Transverse colon (tissue), 3 donors: Measurements from ENCODE around the gene CCNL2.

Source experiments
- POLR2A ChIP-seq: fragments of 450-650 bp; IDR thresholded peaks from one replicate; pipeline ENCODE4 v1.6.1; 2016; ENCODE audit warnings: antibody characterized with exemption, mild to moderate bottlenecking, moderate library complexity
- TF ChIP-seq, protein P1 (sequence below), 5 experiments: fragments of 200-600 bp in 3 of 5; fragments of 450-650 bp in 2 of 5; sonication (generic) in 3 of 5; IDR thresholded peaks; 1 replicate in 2 of 5; 2 replicates in 3 of 5; pipeline ENCODE4 v1.5.1; 2016 to 2017; ENCODE audit warnings: antibody characterized with exemption in 5 of 5, inconsistent platforms in 3 of 5, mild to moderate bottlenecking in 2 of 5, moderate library complexity in 1 of 5

DNA sequence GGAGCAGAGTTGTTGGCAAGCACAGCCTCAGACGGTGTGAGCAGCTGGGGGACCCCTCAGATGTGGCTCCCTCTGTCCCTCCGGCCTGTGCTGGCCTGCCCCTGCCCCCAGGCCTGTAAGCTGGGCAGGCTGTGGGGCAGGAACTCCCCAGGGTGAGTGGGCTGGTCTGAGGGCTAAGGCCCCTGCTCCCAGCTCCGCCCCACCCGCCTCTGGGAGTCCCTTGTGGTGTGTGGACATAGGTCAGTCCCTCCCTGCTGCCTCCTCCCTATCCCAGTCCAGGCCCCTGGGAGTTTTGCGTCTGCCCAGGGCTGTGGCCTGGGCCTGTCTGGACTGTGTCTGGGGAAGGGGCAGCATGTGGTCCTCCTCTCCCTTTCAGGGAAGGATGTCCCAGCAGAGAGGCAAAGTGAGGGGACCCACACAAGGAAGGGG lies 32.7 kb upstream of the CCNL2 start:
- TF ChIP-seq, protein P1, sequence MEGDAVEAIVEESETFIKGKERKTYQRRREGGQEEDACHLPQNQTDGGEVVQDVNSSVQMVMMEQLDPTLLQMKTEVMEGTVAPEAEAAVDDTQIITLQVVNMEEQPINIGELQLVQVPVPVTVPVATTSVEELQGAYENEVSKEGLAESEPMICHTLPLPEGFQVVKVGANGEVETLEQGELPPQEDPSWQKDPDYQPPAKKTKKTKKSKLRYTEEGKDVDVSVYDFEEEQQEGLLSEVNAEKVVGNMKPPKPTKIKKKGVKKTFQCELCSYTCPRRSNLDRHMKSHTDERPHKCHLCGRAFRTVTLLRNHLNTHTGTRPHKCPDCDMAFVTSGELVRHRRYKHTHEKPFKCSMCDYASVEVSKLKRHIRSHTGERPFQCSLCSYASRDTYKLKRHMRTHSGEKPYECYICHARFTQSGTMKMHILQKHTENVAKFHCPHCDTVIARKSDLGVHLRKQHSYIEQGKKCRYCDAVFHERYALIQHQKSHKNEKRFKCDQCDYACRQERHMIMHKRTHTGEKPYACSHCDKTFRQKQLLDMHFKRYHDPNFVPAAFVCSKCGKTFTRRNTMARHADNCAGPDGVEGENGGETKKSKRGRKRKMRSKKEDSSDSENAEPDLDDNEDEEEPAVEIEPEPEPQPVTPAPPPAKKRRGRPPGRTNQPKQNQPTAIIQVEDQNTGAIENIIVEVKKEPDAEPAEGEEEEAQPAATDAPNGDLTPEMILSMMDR (IDR thresholded peaks at IDR 0.05), result no peak
- TF ChIP-seq POLR2A, result no peak
